GM12878 (cell line): ENCODE measurements around the gene TSR3. TPM values are rescaled to one million over a fixed set of nuclear protein-coding genes. Genes with fewer than 3 reads are reported as not detected.
A peak's percentile ranks its signal among the peaks of the same experiment; 100 is the strongest.

ENCODE experiments used
- EED ChIP-seq: sonication (generic); IDR thresholded peaks from 2 replicates; pipeline ENCODE4 v1.6.1; 2016; ENCODE audit warnings: antibody characterized with exemption, low read depth
- EGR1 ChIP-seq, 2 experiments: IDR thresholded peaks; 1 replicate in 1 of 2; 2 replicates in 1 of 2; pipeline ENCODE4 v1.6.1; 2011 to 2012; ENCODE audit warnings: low read depth in 2 of 2, low read length in 2 of 2, borderline replicate concordance in 1 of 2, mild to moderate bottlenecking in 1 of 2, moderate library complexity in 1 of 2
- HSF1 ChIP-seq: fragments of 150-350 bp; IDR thresholded peaks from 2 replicates; pipeline ENCODE4 v1.6.1; 2014; ENCODE audit warnings: mild to moderate bottlenecking, low read depth, low read length
- JUND ChIP-seq: IDR thresholded peaks from 2 replicates; pipeline ENCODE4 v1.6.1; 2012; ENCODE audit warnings: low read depth, mild to moderate bottlenecking, low read length, improper control_type of control experiment, moderate library complexity
- LARP7 ChIP-seq: fragments of 450-650 bp; IDR thresholded peaks from 2 replicates; pipeline ENCODE4 v1.6.1; 2017; ENCODE audit warnings: mild to moderate bottlenecking
- MLLT1 ChIP-seq: fragments of 450-650 bp; IDR thresholded peaks from 2 replicates; pipeline ENCODE4 v1.6.1; 2016; ENCODE audit warnings: mild to moderate bottlenecking
- RCOR1 ChIP-seq: conservative IDR thresholded peaks from 2 replicates; pipeline ENCODE4 v1.6.1; 2012; ENCODE audit warnings: low read depth, low read length, improper control_type of control experiment
- RFX5 ChIP-seq: IDR thresholded peaks from 2 replicates; pipeline ENCODE4 v1.6.1; 2011; ENCODE audit warnings: low read depth, low read length, improper control_type of control experiment
- polyA plus RNA-seq, 11 experiments: library from polyadenylated mRNA; depleted of rRNA in 4 of 11; unstranded in 6 of 11; stranded (reverse) in 5 of 11; fragments of >200 nt; fragmentation: Nextera tagmentation in 4 of 11; fragmentation: Illumina TruSeq in 1 of 11; extraction: Ambion mirVana in 4 of 11; extraction: Trizol in 1 of 11; gene quantifications; 1 replicate in 1 of 11; 2 replicates in 10 of 11; pipeline versions ENCODE4 v1.2.1 to v1.2.3, GENCODE V29; 2011 to 2016; ENCODE audit warnings: inconsistent platforms in 2 of 11, missing spikeins in 2 of 11, low read depth in 1 of 11
- total RNA-seq, 4 experiments: library from RNA; depleted of rRNA in 3 of 4; stranded (reverse); fragments of >200 nt in 3 of 4; fragmentation: Illumina TruSeq in 1 of 4; extraction: Trizol in 1 of 4; gene quantifications; 2 replicates each; pipeline versions ENCODE4 v1.2.1 to v1.2.3, GENCODE V29; 2013 to 2021
- TF ChIP-seq, protein P1 (sequence below): IDR thresholded peaks from 2 replicates; pipeline ENCODE4 v1.6.1; 2012; ENCODE audit warnings: improper control_type of control experiment, low read depth, low read length; ENCODE audit not compliant: insufficient replicate concordance
- TF ChIP-seq, protein P2 (sequence below): IDR thresholded peaks from 2 replicates; pipeline ENCODE4 v1.6.1; 2011; ENCODE audit warnings: low read depth, low read length, improper control_type of control experiment, borderline replicate concordance
- TF ChIP-seq, protein P3 (sequence below): fragments of 450-650 bp; IDR thresholded peaks from 2 replicates; pipeline ENCODE4 v1.6.1; 2017; ENCODE audit warnings: mild to moderate bottlenecking, moderate library complexity
- TF ChIP-seq, protein P4 (sequence below): IDR thresholded peaks from 2 replicates; pipeline ENCODE4 v1.6.1; 2012; ENCODE audit warnings: low read depth, low read length, improper control_type of control experiment

Gene TSR3
- total and polyA plus RNA-seq, 10 of the 15 experiments (the other 5 are each of a cell fraction or from before 2014, with no cell fraction given) = 3.4 to 108 (median 46.9) TPM

DNA sequence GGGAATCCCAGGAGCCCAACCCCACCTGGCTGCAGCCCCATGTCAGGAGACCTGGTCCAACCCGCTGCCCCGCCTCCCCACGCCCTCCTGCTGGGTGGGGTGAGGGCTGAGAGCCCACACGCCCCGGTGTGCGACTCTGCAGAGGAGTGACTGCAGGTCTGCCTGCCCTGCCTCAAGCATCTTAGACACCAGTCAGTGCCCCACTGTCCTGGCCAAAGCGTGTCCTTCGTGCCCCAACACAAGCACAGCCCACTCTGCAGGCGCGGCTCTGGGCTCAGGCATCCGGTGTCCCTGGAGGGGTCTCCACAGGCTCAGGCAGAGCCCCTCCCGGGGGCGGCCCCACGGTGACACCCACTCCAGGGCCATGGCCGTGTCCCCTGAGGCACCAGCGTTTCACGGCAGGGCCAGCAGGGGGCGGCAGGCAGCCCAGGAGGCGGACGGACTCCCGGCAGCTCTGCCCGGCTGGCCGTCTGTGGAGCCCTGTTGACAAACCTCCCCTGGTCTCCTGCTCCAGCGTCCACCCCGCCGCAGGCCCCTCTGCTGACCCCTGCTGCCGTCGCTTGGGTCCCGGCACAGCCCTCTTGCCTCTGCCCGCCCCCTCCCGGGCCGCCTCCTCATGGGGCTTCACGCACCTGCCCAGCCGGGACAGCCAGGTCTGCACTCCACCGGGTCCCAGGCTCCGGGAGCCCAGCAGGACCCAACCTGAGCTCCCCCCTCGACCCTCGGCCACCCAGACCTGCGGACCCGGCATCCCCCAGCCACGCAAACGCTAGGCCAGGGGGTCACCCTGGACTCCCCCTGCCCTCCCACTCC is 50.8 kb downstream of the TSR3 start (continued):
- TF ChIP-seq HSF1 (no peak), RFX5 (no peak), LARP7 (no peak), EED (no peak), MLLT1 (no peak), RCOR1 (no peak), JUND (no peak), EGR1 (IDR thresholded peaks at IDR 0.05; ENCODE audit: borderline replicate concordance in 1 of 2, low read depth in 2 of 2, low read length in 2 of 2) (no peak)
- TF ChIP-seq, protein P1, sequence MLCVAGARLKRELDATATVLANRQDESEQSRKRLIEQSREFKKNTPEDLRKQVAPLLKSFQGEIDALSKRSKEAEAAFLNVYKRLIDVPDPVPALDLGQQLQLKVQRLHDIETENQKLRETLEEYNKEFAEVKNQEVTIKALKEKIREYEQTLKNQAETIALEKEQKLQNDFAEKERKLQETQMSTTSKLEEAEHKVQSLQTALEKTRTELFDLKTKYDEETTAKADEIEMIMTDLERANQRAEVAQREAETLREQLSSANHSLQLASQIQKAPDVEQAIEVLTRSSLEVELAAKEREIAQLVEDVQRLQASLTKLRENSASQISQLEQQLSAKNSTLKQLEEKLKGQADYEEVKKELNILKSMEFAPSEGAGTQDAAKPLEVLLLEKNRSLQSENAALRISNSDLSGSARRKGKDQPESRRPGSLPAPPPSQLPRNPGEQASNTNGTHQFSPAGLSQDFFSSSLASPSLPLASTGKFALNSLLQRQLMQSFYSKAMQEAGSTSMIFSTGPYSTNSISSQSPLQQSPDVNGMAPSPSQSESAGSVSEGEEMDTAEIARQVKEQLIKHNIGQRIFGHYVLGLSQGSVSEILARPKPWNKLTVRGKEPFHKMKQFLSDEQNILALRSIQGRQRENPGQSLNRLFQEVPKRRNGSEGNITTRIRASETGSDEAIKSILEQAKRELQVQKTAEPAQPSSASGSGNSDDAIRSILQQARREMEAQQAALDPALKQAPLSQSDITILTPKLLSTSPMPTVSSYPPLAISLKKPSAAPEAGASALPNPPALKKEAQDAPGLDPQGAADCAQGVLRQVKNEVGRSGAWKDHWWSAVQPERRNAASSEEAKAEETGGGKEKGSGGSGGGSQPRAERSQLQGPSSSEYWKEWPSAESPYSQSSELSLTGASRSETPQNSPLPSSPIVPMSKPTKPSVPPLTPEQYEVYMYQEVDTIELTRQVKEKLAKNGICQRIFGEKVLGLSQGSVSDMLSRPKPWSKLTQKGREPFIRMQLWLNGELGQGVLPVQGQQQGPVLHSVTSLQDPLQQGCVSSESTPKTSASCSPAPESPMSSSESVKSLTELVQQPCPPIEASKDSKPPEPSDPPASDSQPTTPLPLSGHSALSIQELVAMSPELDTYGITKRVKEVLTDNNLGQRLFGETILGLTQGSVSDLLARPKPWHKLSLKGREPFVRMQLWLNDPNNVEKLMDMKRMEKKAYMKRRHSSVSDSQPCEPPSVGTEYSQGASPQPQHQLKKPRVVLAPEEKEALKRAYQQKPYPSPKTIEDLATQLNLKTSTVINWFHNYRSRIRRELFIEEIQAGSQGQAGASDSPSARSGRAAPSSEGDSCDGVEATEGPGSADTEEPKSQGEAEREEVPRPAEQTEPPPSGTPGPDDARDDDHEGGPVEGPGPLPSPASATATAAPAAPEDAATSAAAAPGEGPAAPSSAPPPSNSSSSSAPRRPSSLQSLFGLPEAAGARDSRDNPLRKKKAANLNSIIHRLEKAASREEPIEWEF = no peak
- TF ChIP-seq, protein P2, sequence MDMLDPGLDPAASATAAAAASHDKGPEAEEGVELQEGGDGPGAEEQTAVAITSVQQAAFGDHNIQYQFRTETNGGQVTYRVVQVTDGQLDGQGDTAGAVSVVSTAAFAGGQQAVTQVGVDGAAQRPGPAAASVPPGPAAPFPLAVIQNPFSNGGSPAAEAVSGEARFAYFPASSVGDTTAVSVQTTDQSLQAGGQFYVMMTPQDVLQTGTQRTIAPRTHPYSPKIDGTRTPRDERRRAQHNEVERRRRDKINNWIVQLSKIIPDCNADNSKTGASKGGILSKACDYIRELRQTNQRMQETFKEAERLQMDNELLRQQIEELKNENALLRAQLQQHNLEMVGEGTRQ = no peak
- TF ChIP-seq, protein P3, sequence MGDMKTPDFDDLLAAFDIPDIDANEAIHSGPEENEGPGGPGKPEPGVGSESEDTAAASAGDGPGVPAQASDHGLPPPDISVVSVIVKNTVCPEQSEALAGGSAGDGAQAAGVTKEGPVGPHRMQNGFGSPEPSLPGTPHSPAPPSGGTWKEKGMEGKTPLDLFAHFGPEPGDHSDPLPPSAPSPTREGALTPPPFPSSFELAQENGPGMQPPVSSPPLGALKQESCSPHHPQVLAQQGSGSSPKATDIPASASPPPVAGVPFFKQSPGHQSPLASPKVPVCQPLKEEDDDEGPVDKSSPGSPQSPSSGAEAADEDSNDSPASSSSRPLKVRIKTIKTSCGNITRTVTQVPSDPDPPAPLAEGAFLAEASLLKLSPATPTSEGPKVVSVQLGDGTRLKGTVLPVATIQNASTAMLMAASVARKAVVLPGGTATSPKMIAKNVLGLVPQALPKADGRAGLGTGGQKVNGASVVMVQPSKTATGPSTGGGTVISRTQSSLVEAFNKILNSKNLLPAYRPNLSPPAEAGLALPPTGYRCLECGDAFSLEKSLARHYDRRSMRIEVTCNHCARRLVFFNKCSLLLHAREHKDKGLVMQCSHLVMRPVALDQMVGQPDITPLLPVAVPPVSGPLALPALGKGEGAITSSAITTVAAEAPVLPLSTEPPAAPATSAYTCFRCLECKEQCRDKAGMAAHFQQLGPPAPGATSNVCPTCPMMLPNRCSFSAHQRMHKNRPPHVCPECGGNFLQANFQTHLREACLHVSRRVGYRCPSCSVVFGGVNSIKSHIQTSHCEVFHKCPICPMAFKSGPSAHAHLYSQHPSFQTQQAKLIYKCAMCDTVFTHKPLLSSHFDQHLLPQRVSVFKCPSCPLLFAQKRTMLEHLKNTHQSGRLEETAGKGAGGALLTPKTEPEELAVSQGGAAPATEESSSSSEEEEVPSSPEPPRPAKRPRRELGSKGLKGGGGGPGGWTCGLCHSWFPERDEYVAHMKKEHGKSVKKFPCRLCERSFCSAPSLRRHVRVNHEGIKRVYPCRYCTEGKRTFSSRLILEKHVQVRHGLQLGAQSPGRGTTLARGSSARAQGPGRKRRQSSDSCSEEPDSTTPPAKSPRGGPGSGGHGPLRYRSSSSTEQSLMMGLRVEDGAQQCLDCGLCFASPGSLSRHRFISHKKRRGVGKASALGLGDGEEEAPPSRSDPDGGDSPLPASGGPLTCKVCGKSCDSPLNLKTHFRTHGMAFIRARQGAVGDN = no peak
- TF ChIP-seq, protein P4, sequence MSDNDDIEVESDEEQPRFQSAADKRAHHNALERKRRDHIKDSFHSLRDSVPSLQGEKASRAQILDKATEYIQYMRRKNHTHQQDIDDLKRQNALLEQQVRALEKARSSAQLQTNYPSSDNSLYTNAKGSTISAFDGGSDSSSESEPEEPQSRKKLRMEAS = 0 out of 2 replicates have a peak, but pooled peaks have one; percentile 42
